Measurements from ENCODE around the gene PYGB.

PYGB gene

GRCh38 chr20:25271486-25272222, 23.8 kb downstream of the PYGB start:
- DNase-seq (ENCODE audit: low read depth in 2 of 2) = no peak

GRCh38 chr20:25272223-25273000, 24.5 kb downstream of the PYGB start:
- DNase-seq (ENCODE audit: low read depth in 2 of 2) = no peak

- DNase-seq (ENCODE audit: low read depth in 2 of 2) = no peak
Observed at GRCh38 chr20:25273046-25273445, 25.2 kb downstream of the PYGB start.

GRCh38 chr20:25273541-25274358, 25.9 kb downstream of the PYGB start:
- no peak for DNase-seq (ENCODE audit: low read depth in 2 of 2)

GRCh38 chr20:25274481-25274880, 26.6 kb downstream of the PYGB start:
- no peak for DNase-seq (ENCODE audit: low read depth in 2 of 2)

GRCh38 chr20:25274891-25275812, 27.3 kb downstream of the PYGB start:
- no peak for DNase-seq (ENCODE audit: low read depth in 2 of 2)

- no peak for DNase-seq (ENCODE audit: low read depth in 2 of 2)
Observed at GRCh38 chr20:25275813-25276532, 28.1 kb downstream of the PYGB start.

- DNase-seq (ENCODE audit: low read depth in 2 of 2) = no peak
Observed at GRCh38 chr20:25276533-25277050, 28.7 kb downstream of the PYGB start.

GRCh38 chr20:25277051-25277801, 29.3 kb downstream of the PYGB start:
- no peak for DNase-seq (ENCODE audit: low read depth in 2 of 2)

- no peak for DNase-seq (ENCODE audit: low read depth in 2 of 2)
Observed at GRCh38 chr20:25277941-25278521, 30.1 kb downstream of the PYGB start.

GRCh38 chr20:25278636-25279361, 30.9 kb downstream of the PYGB start:
- no peak for DNase-seq (ENCODE audit: low read depth in 2 of 2)

GRCh38 chr20:25279403-25279802, 31.5 kb downstream of the PYGB start:
- DNase-seq (ENCODE audit: low read depth in 2 of 2) = no peak

GRCh38 chr20:25280051-25280573, 32.2 kb downstream of the PYGB start:
- DNase-seq (ENCODE audit: low read depth in 2 of 2) = no peak

- DNase-seq (ENCODE audit: low read depth in 2 of 2) = no peak
Observed at GRCh38 chr20:25280574-25281535, 33.0 kb downstream of the PYGB start.

- DNase-seq (ENCODE audit: low read depth in 2 of 2) = no peak
Observed at GRCh38 chr20:25281541-25281991, 33.7 kb downstream of the PYGB start.

- no peak for DNase-seq (ENCODE audit: low read depth in 2 of 2)
Observed at GRCh38 chr20:25282034-25282781, 34.3 kb downstream of the PYGB start.
